GM12874 (cell line): ENCODE data around the gene CTSF.

Experiments
- TF ChIP-seq, protein P1 (sequence below): IDR thresholded peaks from 2 replicates; pipeline ENCODE4 v1.5.1; 2011; ENCODE audit warnings: low read depth, mild to moderate bottlenecking, control low read depth, low read length, moderate library complexity; ENCODE audit not compliant: insufficient read depth

Gene CTSF

DNA sequence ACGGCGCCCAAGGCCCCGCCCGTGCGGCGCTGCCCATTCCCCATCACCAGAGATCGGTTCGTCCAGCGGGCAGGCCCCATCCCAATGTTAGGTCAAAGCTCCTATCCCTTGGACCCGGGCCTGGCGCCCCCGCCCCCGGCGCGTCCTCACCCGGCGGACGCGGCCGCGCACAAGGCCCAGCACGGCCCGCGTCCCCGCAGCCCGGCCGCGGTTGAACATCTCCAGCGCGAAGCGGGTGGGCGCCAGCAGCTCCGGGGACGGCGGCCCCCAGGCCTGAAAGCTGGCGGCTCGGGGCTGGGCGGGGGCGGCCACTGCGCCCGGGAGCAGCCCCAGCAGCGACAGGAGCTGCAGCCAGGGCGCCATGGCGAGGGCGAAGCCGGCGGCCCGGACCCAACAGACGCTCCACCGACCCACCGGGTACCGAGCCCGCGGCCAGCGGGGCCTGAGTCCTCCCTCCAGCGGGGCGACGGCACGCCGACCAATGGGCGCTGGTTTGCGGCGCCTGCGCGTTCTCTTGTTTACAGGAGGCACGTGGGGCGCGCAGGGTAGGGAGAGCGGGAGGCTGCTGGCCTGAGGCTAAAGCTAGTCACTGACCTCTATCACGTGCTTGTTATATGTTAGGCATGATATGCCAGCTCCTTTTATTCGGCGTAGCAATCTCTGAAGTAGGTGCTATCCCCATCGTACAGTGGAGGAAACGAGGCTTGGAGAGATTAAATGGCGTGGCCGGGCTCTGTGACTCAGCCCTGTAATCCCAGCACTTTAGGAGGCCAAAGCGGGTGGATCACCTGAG, at the start of gene CTSF:
Gene CTSF, minus strand, starts transcription at position 483 of the 793 bp plus-strand sequence. Its CDS starts 120 bp downstream, at position 363.
- TF ChIP-seq, protein P1, sequence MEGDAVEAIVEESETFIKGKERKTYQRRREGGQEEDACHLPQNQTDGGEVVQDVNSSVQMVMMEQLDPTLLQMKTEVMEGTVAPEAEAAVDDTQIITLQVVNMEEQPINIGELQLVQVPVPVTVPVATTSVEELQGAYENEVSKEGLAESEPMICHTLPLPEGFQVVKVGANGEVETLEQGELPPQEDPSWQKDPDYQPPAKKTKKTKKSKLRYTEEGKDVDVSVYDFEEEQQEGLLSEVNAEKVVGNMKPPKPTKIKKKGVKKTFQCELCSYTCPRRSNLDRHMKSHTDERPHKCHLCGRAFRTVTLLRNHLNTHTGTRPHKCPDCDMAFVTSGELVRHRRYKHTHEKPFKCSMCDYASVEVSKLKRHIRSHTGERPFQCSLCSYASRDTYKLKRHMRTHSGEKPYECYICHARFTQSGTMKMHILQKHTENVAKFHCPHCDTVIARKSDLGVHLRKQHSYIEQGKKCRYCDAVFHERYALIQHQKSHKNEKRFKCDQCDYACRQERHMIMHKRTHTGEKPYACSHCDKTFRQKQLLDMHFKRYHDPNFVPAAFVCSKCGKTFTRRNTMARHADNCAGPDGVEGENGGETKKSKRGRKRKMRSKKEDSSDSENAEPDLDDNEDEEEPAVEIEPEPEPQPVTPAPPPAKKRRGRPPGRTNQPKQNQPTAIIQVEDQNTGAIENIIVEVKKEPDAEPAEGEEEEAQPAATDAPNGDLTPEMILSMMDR = no peak

DNA sequence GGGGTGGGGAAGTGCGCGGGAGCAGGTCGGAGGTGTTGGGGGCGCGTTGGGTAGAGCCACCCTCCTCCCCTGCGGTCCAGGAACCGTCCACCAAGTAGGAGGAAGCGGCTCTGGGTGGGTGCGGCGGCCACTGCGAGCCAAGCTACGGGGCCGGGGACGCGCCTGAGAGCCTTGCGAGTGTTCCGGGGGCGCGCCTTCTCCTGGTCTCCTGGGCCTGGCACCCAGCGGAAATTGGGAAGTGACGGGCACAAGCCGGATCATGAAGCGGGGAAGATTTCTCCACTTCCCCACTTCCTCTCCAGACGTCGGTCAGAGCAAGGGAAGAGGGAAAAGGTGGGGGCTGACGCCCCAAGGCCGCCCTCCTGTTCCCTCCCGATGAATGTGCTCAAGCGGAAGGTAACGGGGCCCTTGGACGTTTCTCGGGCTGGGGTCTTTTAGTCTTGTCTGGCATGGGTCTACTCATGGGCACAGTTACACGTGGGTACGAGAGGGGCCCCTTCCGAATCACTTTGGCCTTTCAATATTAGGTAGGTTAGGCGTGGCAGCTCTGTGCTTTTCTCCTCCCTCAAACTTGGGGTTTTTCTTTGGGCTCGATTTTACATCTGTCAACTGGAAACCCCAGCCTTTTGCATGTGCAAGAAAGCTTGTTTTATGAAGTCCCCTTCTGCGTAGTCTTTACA, 48.9 kb upstream of the CTSF start:
- TF ChIP-seq, protein P1 = no peak

GRCh38 chr11:66616379-66617154, 48.2 kb upstream of the CTSF start, which contains the start of gene RBM14:
TSS of gene RBM14 (plus strand) at chr11:66616630. CDS start at chr11:66616721, 91 bp downstream.
- TF ChIP-seq, protein P1 = no peak

- TF ChIP-seq, protein P1 = no peak
These were observed 45.7 kb upstream of the CTSF start for GRCh38 chr11:66614073-66614472.

DNA sequence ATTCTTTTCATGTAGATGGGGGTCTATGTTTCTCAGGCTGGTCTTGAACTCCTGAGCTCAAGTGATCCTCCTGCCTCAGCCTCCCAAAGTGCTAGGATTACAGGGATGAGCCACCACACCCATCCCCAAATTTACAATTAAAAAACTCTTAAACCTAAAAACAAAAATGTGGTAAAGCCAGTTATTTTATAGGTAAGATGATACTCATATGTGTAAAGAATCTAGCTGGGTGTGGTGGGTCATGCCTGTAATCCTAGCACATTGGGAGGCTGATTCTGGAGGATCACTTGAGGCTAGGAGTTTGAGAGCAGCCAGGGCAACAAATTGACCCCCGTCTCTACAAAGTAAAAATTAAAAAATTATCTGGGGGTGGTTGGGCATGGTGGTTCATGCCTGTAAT, 44.1 kb upstream of the CTSF start:
- TF ChIP-seq, protein P1 = no peak

- TF ChIP-seq, protein P1 = no peak
These were observed 41.6 kb upstream of the CTSF start for GRCh38 chr11:66609721-66610617.
